Stimulated activated CD8-positive, alpha-beta memory T cell treated with anti-CD3 and anti-CD28 coated beads, Interleukin-12 subunit alpha, Interleukin-12 subunit beta, amount 100 ng/mL, for 24 hours (primary cell): Measurements from ENCODE around the gene CDH26.

Experiments used
- DNase-seq: peaks from one replicate; pipeline ENCODE4 v3.0.0-alpha.2; 2020; ENCODE audit errors: extremely low read depth

CDH26 gene

GRCh38 chr20:59985164-59985563 lies 26.9 kb downstream of the CDH26 start:
- no peak for DNase-seq

GRCh38 chr20:59985864-59986263 lies 27.6 kb downstream of the CDH26 start:
- DNase-seq, result no peak

GRCh38 chr20:59987135-59987534 lies 28.9 kb downstream of the CDH26 start:
- DNase-seq, result no peak

- DNase-seq, result no peak
Observed at GRCh38 chr20:59988141-59988540, 29.9 kb downstream of the CDH26 start.

- no peak for DNase-seq
Observed at GRCh38 chr20:59992526-59993084, 34.4 kb downstream of the CDH26 start.

GRCh38 chr20:59993736-59994430 lies 35.7 kb downstream of the CDH26 start:
- no peak for DNase-seq

GRCh38 chr20:59994697-59995122 lies 36.5 kb downstream of the CDH26 start:
- DNase-seq, result no peak

- no peak for DNase-seq
Observed at GRCh38 chr20:59996108-59996507, 37.9 kb downstream of the CDH26 start.

GRCh38 chr20:59997896-59998295 lies 39.7 kb downstream of the CDH26 start:
- DNase-seq, result no peak

- DNase-seq, result no peak
Observed at GRCh38 chr20:59999502-59999901, 41.3 kb downstream of the CDH26 start.

- DNase-seq, result no peak
Observed at GRCh38 chr20:60000271-60001042, 42.2 kb downstream of the CDH26 start.

- no peak for DNase-seq
Observed at GRCh38 chr20:60001108-60001507, 42.9 kb downstream of the CDH26 start.

- no peak for DNase-seq
Observed at GRCh38 chr20:60003776-60004175, 45.6 kb downstream of the CDH26 start.

GRCh38 chr20:60006261-60006660 lies 48.0 kb downstream of the CDH26 start:
- DNase-seq, result no peak

GRCh38 chr20:60007464-60007863 lies 49.2 kb downstream of the CDH26 start:
- no peak for DNase-seq

- no peak for DNase-seq
Observed at GRCh38 chr20:60008130-60008808, 50.0 kb downstream of the CDH26 start.

- no peak for DNase-seq
Observed at GRCh38 chr20:60009318-60009717, 51.1 kb downstream of the CDH26 start.

- DNase-seq, result no peak
Observed at GRCh38 chr20:60009826-60010616, 51.8 kb downstream of the CDH26 start.

GRCh38 chr20:60010689-60011458 lies 52.7 kb downstream of the CDH26 start:
- no peak for DNase-seq
